Inflammatory macrophage treated with lipopolysaccharide for 1 hour (primary cell): ENCODE measurements around the gene MAEA.
A peak's percentile ranks its signal among the peaks of the same experiment; 100 is the strongest.

Source experiments
- DNase-seq, 2 donors: peaks; one replicate each; pipeline ENCODE4 v3.0.0-alpha.2; 2020 to 2022

MAEA gene

GRCh38 chr4:1355378-1355777, 65.7 kb downstream of the MAEA start:
- DNase-seq: no peak

GRCh38 chr4:1356181-1356998, 66.7 kb downstream of the MAEA start:
- DNase-seq: peak in 1 of 2 donors; percentile 75

- DNase-seq: no peak
Measured at GRCh38 chr4:1357356-1358248, 67.9 kb downstream of the MAEA start.

- no peak for DNase-seq
Measured at GRCh38 chr4:1358421-1359143, 68.9 kb downstream of the MAEA start.

DNA sequence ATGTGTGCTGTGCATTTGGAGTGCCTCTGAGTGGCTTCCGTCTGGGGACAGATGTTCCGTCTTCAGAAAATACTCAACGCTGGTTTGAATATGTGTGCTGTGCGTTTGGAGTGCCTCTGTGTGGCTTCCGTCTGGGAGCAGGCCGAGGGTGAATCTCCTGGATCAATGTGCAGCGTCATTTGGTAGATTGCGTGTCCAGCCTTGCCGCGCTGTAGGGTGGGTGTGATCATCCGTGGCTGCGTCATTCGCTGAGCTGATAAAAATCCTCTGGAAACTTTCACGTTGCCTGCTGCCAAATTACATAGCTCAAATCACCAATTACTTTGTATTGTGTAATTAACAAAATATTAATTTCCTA, 69.4 kb downstream of the MAEA start:
- DNase-seq: no peak

GRCh38 chr4:1359976-1360375, 70.3 kb downstream of the MAEA start:
- DNase-seq: no peak

DNA sequence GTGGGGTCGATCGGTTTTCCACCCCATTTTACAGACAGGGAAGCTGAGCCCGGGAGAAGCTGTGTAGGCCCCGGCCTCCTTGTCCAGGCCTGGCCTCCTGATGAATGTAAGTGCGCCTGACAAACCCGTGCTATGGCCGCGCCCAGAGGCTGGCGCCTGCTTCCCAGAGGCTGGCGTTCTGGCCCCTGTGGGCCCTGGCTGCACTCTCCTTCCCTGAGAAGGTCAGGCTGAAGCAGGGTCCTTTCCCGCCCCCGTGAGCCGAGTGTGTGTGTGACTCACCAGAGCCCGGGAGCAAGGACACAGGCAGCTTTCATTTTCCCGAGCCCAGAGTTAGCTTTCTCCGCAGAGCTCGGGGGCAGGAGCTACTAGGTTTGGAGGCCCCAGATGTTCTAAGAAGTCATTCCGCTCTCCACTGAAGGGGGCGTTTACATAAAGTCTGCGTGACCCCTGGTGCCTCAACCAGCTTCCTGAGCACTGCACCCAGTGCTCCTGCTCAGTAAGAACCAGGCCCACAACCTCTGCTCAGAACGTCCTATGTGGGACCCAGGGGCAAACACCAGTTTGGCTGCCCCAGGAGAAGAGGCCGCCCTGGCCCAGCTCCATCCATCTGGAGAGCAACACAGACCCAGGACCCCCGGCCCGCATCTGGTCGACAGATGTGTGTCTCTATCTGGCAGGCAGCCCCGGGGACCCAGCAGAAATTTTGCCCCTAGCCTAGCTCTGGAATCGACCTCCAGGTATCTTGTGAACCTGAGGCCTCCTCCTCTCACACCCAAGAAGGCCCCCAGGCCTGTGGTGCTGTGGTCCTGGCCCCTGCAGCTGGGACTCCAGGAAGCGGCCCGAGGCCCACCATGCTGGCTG, 71.0 kb downstream of the MAEA start:
- DNase-seq: no peak

DNA sequence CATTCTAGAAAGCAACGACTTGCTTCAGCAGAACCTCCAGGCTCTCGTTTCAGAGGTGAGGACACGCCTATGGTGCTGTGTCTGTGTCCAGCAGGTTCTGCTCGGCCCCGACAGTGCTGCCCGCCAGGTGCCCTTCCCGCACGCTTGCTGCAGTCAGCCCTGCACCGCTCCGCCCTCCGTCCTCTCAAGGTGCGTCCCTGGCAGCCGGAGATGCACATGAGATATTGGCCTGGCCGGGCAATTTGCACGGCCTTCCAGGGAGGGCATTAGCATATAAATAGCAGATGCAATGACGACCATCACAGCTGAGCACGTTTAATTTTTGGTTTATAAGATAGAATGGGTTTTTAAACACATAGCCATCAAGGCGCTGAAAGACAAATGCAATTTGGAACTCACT, 71.7 kb downstream of the MAEA start:
- no peak for DNase-seq

DNA sequence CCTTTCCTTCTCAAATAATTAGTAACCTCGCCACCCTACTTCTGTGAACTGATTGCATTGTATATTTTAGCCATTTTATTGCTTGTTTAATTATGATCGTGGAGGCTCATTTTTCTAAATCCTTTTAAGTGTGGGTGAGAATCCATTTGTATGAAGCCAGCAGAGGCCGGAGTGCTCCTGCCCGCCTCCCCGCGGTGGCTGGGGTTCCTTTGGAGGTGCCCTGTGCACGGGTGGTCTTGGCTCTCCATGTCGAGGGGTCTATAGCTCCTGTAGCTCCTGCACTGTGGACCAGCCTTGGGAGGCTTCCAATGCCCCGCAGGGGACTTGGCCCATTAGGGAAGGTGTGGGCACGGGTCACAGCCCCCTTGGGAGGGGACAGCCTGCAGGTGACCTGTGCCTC, 72.4 kb downstream of the MAEA start:
- DNase-seq: no peak

- no peak for DNase-seq
Measured at GRCh38 chr4:1362521-1362920, 72.8 kb downstream of the MAEA start.

- DNase-seq: no peak
Measured at GRCh38 chr4:1363513-1363912, 73.8 kb downstream of the MAEA start.

DNA sequence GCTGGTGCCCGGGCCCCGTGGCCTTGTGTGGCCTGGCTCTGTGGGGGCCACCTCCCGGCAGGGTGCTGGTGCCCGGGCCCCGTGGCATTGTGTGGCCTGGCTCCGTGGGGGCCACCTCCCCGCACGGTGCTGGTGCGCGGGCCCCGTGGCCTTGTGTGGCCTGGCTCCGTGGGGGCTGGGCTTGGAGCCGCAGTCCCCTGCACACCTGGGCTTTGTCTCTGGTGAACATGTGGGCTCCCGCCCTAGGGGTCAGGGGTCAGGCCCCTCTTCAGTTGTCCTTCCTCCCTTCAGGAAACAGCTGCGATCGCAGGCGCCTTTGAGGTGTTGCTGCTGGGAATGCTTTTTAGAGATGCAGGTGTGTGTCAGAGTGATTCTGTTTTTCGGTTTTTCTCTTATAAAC, 74.5 kb downstream of the MAEA start:
- DNase-seq: no peak

GRCh38 chr4:1364748-1365147, 75.1 kb downstream of the MAEA start:
- DNase-seq: no peak

- no peak for DNase-seq
Measured at GRCh38 chr4:1365271-1366178, 75.8 kb downstream of the MAEA start.

GRCh38 chr4:1366371-1367229, 76.9 kb downstream of the MAEA start:
- DNase-seq: no peak

GRCh38 chr4:1367230-1367935, 77.7 kb downstream of the MAEA start:
- DNase-seq: no peak

- no peak for DNase-seq
Measured at GRCh38 chr4:1367936-1368289, 78.2 kb downstream of the MAEA start.

- no peak for DNase-seq
Measured at GRCh38 chr4:1368421-1369090, 78.9 kb downstream of the MAEA start.

GRCh38 chr4:1369091-1369450, 79.4 kb downstream of the MAEA start:
- no peak for DNase-seq
